Natural killer cell treated with Interleukin-12 subunit alpha and Interleukin-12 subunit beta and Interleukin-15 and Interleukin-18, amount 100 ng/mL, for 72 hours (primary cell): Measurements from ENCODE around the gene TRPC4AP. TPM values are rescaled to one million over a fixed set of nuclear protein-coding genes. Genes with fewer than 3 reads are reported as not detected.
"Not testable (repeated sequence)": the region's sequence is repeated elsewhere in the genome, so short reads cannot be mapped to it uniquely, and the experiment has no call there.

ENCODE experiments used
- ATAC-seq, 2 donors: fragments of 150-1000 bp; cut with Tn5 transposase in 1 of 2; sonication (Bioruptor Pico), chemical (Tn5 transposase) in 1 of 2; 2 replicates each; pipeline ENCODE4 v1.10.0; 2021
- DNase-seq: peaks from one replicate; pipeline ENCODE4 v3.0.0; 2022; ENCODE audit warnings: low spot score
- H3K27ac Mint-ChIP-seq, 2 donors: 1 replicate in 1 of 2; 2 replicates in 1 of 2; pipeline ENCODE4 v1.8.0; 2022; ENCODE audit warnings: mixed read lengths in 2 of 2, mild to moderate bottlenecking in 1 of 2, moderate library complexity in 1 of 2
- H3K27me3 Mint-ChIP-seq, 2 donors: 1 replicate in 1 of 2; 2 replicates in 1 of 2; pipeline ENCODE4 v1.8.0; 2022; ENCODE audit warnings: mixed read lengths in 2 of 2
- H3K36me3 Mint-ChIP-seq: one replicate; pipeline ENCODE4 v1.8.0; 2022; ENCODE audit warnings: mixed read lengths
- H3K4me1 Mint-ChIP-seq, 2 donors: 1 replicate in 1 of 2; 2 replicates in 1 of 2; pipeline ENCODE4 v1.8.0; 2022; ENCODE audit warnings: low read depth in 2 of 2, mixed read lengths in 2 of 2, mild to moderate bottlenecking in 1 of 2
- H3K4me3 Mint-ChIP-seq: one replicate; pipeline ENCODE4 v1.8.0; 2022; ENCODE audit warnings: mixed read lengths
- H3K9me3 Mint-ChIP-seq: 2 replicates; pipeline ENCODE4 v1.8.0; 2022; ENCODE audit warnings: mixed read lengths
- total RNA-seq, 2 donors: library from RNA; stranded (reverse); gene quantifications; one replicate each; pipeline ENCODE4 v1.2.3, GENCODE V29; 2022

TRPC4AP gene
- total RNA-seq, 2 donors from 2014 or later, result 62.8 to 86.4 TPM

DNA sequence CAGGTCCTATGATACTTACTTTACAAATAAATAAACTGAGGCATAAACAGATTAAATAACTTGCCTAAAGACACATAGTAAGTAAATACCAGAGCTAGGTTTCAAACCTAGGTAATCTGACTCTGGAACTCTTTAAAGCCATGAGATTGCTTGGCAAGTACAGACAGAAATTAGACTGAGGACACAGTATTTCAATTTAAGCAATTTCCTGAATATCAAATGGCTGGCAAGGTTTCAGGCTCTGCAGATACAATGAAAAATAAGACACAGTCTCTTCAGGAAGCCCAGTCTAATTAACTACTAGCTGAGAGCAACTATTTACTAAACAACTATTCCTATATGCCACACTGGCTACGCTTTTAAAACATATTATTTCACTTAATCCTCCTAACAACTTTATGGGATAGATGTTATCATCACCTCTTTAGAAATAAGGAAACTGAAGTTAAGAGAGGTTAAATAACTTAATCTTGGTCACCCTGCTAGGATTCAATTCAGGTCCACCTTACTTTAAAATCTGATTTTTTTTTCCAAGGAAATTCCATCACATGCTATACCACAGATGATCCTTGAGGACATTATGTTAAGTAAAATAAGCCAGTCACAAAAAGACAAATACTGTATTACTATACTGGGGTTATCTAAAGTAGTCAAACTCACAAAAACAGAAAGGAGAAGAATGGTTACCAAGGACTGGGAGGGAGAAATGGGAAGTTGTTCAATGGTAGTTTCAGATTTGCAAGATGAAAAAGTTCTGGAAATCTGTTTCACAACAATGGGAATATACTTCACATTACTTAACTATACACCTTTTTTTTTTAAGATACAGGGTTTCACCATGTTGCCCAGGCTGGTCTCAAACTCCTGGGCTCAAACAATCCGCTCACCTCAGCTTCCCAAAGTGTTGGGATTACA, 4.1 kb downstream of the TRPC4AP start:
- H3K4me1 Mint-ChIP-seq, result peaks cover 48 to 54% of the 10 kb centered on the region in 2 donors
- peak overlapping the region; percentile 14 to 23 for H3K27ac Mint-ChIP-seq
- peaks cover 10% of the 10 kb centered on the region for H3K36me3 Mint-ChIP-seq
- DNase-seq, result no peak
- H3K9me3 Mint-ChIP-seq, result no peaks in the 10 kb centered on the region
- ATAC-seq, result no peak
- H3K4me3 Mint-ChIP-seq, result no peak overlapping the region
- H3K27me3 Mint-ChIP-seq, result no peaks in the 10 kb centered on the region

DNA sequence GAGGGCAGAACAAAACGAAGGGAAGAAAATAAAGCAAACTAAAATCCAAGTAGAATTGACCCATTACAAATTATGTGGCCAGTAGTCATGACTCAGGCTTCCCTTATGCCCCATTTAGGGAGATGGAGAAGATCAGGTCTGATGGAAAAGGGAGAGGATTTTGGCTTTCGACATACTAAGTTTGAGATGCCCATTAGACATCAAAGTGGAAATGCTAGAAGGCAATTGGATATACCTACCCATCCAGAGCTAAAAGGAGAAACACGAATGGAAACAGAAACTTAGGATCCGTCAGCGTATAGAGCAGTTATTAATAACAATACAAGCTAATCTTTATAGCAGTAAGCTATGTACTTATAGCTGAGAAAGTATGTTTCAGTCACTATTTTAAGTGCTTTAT, 4.8 kb downstream of the TRPC4AP start:
- ATAC-seq, result no peak
- Mint-ChIP-seq H3K36me3 (peaks cover 10% of the 10 kb centered on the region), H3K27ac (peak overlapping the region; percentile 14 to 32), H3K27me3 (no peaks in the 10 kb centered on the region), H3K9me3 (no peaks in the 10 kb centered on the region), H3K4me1 (peaks cover 43 to 50% of the 10 kb centered on the region in 2 donors), H3K4me3 (peak overlapping the region; percentile 25)
- no peak for DNase-seq

DNA sequence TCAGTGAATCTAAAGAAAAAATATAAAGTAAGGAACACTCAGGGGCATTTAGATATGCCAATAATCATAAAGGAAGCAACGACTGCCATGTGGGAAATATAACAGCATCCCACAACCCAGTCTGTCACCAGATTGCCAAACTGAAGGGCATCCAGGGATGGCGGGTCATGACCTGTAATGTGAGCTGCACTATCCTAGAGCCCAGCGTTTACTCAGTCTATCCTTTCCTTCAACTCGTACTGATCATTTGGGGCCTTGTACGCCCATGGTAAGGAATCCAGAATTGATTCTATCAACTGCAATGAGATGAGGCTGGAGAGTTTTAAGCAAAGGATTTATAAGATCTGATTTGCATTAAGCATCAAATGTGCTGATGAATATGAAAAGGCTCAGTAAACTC, 5.3 kb downstream of the TRPC4AP start:
- DNase-seq (no peak), ATAC-seq (no peak)
- H3K4me3 Mint-ChIP-seq, result peak overlapping the region; percentile 25
- peaks cover 10% of the 10 kb centered on the region for H3K36me3 Mint-ChIP-seq
- H3K27ac Mint-ChIP-seq, result peak overlapping the region; percentile 14 to 32
- H3K4me1 Mint-ChIP-seq, result peaks cover 45 to 52% of the 10 kb centered on the region in 2 donors
- H3K9me3 Mint-ChIP-seq, result no peaks in the 10 kb centered on the region
- H3K27me3 Mint-ChIP-seq, result no peaks in the 10 kb centered on the region

DNA sequence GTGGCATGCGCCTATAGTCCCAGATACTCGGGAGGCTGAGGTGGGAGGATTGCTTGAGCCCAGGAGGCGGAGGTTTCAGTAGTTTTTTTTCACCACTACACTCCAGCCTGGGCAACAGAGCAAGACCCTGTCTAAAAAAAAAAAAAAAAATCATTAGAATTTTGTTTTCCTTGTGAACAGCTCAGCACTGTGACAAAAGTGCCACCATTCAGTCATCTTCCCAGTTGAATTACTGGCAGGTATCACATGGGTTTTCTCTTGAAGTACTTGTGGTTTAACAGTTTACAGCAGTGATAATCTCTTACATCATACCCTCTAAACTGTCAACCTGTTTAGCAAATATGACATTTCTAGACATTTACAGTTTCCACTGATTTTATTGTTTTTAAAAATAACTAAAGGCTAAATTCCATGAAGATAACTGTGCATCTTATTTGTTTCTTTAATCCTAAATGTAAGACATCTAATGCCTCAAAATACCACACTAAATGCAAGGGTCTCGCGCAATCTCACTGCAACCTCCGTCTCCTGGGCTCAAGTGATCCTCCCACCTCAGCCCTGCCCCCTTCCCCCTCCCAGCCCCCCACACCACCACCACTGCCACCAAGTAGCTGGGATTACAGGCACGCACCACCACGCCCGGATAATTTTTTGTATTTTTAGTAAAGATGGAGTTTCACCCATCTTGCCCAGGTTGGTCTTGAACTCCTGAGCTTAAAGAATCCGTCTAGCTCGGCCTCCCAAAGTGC, 7.0 kb downstream of the TRPC4AP start:
- DNase-seq (no peak), ATAC-seq (peak; percentile 91 to 95)
- peaks cover 38 to 48% of the 10 kb centered on the region in 2 donors for H3K4me1 Mint-ChIP-seq
- H3K9me3 Mint-ChIP-seq, result no peaks in the 10 kb centered on the region
- H3K27me3 Mint-ChIP-seq, result no peaks in the 10 kb centered on the region
- peaks cover 5% of the 10 kb centered on the region for H3K36me3 Mint-ChIP-seq
- peak overlapping the region; percentile 52 for H3K4me3 Mint-ChIP-seq
- peak overlapping the region; percentile 76 to 78 for H3K27ac Mint-ChIP-seq

DNA sequence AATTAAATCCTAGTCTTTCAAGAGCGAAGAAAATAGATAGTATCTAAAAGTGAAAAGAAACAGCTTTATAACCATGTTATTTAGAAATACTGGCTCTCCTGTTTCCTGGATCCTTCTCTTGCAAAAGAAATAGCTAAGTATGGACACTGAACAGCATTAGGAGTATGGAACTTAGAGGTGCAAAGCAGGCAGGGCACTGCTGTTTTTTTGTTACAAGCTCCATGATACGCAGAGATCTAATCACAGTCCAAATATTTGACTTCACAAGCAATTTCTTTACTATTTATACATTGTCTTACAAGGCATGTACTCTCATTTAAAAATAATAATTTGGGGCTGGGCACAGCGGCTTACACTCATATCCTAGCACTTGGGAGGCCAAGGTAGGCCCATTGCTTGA, 7.6 kb downstream of the TRPC4AP start:
- Mint-ChIP-seq H3K27me3 (no peaks in the 10 kb centered on the region), H3K4me1 (peaks cover 39 to 53% of the 10 kb centered on the region in 2 donors), H3K4me3 (peak overlapping the region; percentile 6), H3K27ac (peak overlapping the region; percentile 76 to 78), H3K9me3 (no peaks in the 10 kb centered on the region), H3K36me3 (peaks cover 5% of the 10 kb centered on the region)
- no peak for ATAC-seq
- DNase-seq, result no peak

DNA sequence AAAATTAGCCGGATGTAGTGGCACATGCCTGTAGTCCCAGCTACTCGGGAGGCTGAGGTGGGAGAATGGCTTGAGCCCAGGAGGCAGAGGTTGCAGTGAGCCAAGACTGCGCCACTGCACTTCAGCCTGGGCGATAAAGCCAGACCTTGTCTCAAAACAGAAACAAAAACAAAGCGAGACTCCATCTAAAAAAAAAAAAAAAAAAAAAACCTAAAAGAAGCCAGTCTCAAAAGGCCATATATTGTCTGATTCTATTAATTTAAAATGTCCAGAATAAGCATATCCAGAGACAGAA, 12.3 kb downstream of the TRPC4AP start:
- Mint-ChIP-seq H3K27ac (peak overlapping the region; percentile 69 to 91), H3K4me3 (peak overlapping the region; percentile 73), H3K4me1 (peaks cover 36 to 42% of the 10 kb centered on the region in 2 donors), H3K36me3 (peaks cover 24% of the 10 kb centered on the region)
- not testable (repeated sequence) for H3K9me3 Mint-ChIP-seq, H3K27me3 Mint-ChIP-seq, DNase-seq
- ATAC-seq, result peak; percentile 32 to 49

DNA sequence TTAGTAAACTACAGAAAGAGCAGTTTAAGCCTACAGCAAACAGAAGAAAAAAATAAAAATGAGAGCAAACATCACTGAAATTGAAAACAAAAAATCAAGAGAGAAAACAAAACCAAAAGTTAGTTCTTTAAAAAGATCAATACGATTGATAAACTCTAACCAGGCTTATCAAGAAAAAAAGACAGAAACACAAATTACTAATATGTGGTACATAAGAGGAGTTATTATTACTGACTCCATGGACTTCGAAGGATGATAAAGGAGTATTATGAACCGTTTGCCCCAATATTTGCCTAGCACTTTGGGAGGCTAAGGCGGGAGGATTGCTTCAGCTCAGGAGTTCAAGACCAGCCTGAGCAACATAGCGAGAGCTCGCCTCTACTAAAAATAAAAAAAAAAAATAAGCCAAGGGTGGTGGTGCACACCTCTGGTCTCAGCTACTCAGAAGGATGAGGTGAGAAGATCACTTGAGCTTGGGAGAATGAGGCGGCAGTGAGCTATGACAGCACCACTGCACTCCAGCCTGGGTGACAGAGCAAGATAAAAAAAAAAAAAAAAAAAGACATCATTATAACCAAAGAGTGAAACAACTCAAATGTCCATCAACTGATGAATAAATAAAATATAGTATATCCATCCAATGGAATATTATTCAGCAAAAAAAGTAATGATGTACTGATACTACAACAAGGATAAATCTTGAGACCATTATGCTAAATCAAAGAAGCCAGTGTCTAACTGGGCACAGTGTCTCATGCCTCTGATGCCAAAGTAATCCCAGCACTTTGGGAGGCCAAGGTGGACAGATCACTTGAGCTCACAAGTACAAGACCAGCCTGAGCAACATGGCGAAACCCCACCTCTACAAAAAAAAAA, 12.9 kb downstream of the TRPC4AP start:
- DNase-seq (no peak), ATAC-seq (peak; percentile 40 to 68)
- Mint-ChIP-seq H3K4me1 (peaks cover 32 to 36% of the 10 kb centered on the region in 2 donors), H3K9me3 (no peaks in the 10 kb centered on the region), H3K27ac (peak overlapping the region; percentile 69 to 91), H3K27me3 (no peaks in the 10 kb centered on the region), H3K36me3 (peaks cover 29% of the 10 kb centered on the region), H3K4me3 (peak overlapping the region; percentile 73)

DNA sequence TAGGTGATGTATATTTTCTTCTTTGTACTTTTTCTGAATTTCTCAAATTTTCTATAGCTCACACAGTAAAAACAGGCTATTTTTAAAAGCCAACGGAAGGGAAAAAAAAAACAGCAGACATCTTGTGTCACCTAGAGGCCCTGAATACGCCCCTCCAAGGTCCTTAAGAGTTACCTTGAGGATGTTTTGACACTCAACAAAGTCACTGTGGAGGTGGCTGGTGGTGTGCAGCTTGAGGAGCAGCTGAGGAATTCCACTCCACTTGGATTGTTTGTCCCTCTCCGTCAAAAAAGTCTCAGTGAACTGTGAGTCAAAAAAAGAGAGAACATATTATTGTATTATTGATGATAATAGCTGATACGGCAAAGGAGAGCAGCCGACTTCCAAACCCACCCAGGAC, 14.7 kb downstream of the TRPC4AP start:
- peaks cover 7% of the 10 kb centered on the region for H3K9me3 Mint-ChIP-seq
- no peaks in the 10 kb centered on the region for H3K27me3 Mint-ChIP-seq
- DNase-seq, result no peak
- peaks cover 36 to 45% of the 10 kb centered on the region in 2 donors for H3K4me1 Mint-ChIP-seq
- ATAC-seq, result no peak
- H3K27ac Mint-ChIP-seq, result peak overlapping the region; percentile 69 to 91
- H3K36me3 Mint-ChIP-seq, result peaks cover 44% of the 10 kb centered on the region
- H3K4me3 Mint-ChIP-seq, result no peak overlapping the region

DNA sequence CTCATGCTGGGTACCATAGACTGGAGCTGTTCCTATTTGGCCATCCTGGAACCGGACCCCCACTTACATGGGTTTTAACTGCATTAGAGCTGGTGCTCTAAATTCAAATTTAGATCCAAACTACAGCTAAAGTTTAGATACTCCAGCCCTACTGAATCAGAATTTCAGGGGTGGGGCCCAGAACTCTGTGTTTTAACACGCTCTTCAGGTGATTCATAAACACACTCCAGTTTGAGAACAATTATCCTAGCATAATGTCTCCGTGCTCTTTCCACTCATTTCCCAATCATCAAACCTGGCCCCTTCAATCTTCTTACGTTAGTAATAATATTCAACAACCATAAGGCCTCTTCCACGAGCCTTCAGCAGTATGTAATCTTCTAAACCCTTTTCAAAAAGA, 15.3 kb downstream of the TRPC4AP start:
- Mint-ChIP-seq H3K4me1 (peaks cover 35 to 45% of the 10 kb centered on the region in 2 donors), H3K9me3 (peaks cover 9% of the 10 kb centered on the region), H3K4me3 (no peak overlapping the region), H3K27me3 (no peaks in the 10 kb centered on the region), H3K36me3 (peaks cover 46% of the 10 kb centered on the region), H3K27ac (peak overlapping the region in 1 of 2 donors; percentile 2)
- no peak for DNase-seq
- ATAC-seq, result no peak

DNA sequence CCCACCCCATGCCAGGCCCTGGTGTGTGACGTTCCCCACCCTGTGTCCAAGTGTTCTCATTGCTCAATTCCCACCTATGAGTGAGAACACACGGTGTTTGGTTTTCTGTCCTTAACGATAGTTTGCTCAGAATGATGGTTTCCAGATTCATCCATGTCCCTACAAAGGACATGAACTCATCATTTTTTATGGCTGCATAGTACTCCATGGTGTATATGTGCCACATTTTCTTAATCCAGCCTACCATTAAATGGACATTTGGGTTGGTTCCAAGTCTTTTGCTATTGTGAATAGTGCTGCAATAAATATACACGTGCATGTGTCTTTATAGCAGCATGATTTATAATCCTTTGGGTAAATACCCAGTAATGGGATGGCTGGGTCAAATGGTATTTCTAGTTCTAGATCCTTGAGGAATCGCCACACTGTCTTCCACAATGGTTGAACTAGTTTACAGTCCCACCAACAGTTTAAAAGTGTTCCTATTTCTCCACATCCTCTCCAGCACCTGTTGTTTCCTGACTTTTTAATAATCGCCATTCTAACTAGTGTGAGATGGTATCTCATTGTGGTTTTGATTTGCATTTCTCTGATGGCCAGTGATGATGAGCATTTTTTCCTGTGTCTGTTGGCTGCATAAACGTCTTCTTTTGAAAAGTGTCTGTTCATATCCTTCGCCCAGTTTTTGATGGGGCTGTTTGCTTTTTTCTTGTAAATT, 21.0 kb downstream of the TRPC4AP start:
- not testable (repeated sequence) for DNase-seq, H3K4me3 Mint-ChIP-seq, H3K9me3 Mint-ChIP-seq, H3K27me3 Mint-ChIP-seq, ATAC-seq
- H3K27ac Mint-ChIP-seq, result peak overlapping the region in 1 of 2 donors; percentile 21
- H3K36me3 Mint-ChIP-seq, result peaks cover 50% of the 10 kb centered on the region
- peaks cover 52 to 66% of the 10 kb centered on the region in 2 donors for H3K4me1 Mint-ChIP-seq

DNA sequence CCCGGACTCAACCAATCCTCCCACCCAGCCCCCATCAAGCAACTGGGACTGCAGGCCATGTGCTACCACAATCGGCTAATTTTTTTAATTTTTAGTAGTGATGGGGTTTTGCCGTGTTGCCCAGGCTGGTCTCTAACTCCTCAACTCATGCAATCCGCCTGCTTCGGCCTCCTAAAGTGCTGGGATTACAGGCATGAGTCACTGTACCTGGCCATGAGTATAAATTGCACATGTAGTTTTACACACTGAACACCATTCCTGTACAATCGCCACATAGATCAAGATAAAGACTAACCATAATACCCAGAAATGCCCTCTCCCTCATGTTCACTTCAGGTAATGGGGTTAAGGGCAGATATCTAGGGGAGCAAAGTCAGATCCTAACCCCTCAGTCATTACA, 26.4 kb downstream of the TRPC4AP start:
- peaks cover 64 to 84% of the 10 kb centered on the region in 2 donors for H3K4me1 Mint-ChIP-seq
- H3K27ac Mint-ChIP-seq, result peak overlapping the region; percentile 65 to 67
- no peaks in the 10 kb centered on the region for H3K27me3 Mint-ChIP-seq
- no peaks in the 10 kb centered on the region for H3K9me3 Mint-ChIP-seq
- DNase-seq, result no peak
- H3K4me3 Mint-ChIP-seq, result no peak overlapping the region
- H3K36me3 Mint-ChIP-seq, result peaks cover 16% of the 10 kb centered on the region
- ATAC-seq, result no peak

DNA sequence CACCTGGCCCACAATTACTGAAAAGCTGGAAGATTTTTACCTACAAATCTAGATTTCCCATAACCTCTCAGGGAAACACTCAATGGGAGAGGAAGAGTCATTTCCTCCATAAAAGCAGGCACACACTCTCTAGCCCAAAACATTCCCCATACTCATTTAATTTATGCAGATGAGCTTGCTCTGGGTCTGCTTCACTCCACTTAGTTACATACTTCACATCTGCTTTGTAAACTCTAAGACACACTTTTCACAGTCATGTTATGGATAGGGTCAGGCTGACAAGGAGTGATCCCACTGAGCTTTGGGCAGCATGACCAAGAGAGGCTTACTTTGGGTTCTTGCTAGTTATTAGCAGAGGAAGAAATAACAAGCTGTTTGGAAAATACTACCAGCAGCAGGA, 27.4 kb downstream of the TRPC4AP start:
- no peak for DNase-seq
- no peak for ATAC-seq
- Mint-ChIP-seq H3K27ac (peak overlapping the region; percentile 34 to 55), H3K27me3 (no peaks in the 10 kb centered on the region), H3K4me1 (peaks cover 63 to 84% of the 10 kb centered on the region in 2 donors), H3K36me3 (peaks cover 17% of the 10 kb centered on the region), H3K9me3 (no peaks in the 10 kb centered on the region), H3K4me3 (no peak overlapping the region)

DNA sequence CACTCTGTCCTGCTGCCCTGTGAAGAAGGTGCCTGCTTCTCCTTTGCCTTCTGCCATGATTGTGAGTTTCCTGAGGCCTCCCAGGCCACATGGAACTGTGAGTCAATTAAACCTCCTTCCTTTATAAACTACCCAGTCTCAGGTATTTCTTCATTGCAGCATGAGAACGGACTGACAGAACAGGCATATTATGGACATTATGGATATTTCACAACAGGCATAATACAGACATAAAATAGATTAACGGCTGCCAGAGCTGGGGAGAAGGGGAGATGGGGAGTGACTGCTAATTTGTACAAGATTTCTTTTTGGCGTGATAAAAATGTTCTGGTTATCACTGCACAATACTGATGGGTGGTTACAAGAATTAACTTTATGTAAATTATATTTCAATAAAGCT, 29.4 kb downstream of the TRPC4AP start:
- Mint-ChIP-seq H3K36me3 (peaks cover 31% of the 10 kb centered on the region), H3K4me3 (peak overlapping the region; percentile 32), H3K27ac (peak overlapping the region; percentile 57 to 81), H3K9me3 (peaks cover 4% of the 10 kb centered on the region), H3K4me1 (peaks cover 66 to 86% of the 10 kb centered on the region in 2 donors), H3K27me3 (no peaks in the 10 kb centered on the region)
- DNase-seq (no peak), ATAC-seq (no peak)
